Transverse colon (tissue), 4 donors: Measurements from ENCODE around the gene EME2.

Experiments used
- POLR2A ChIP-seq: fragments of 450-650 bp; IDR thresholded peaks from one replicate; pipeline ENCODE4 v1.6.1; 2016; ENCODE audit warnings: antibody characterized with exemption, mild to moderate bottlenecking, moderate library complexity
- POLR2AphosphoS5 ChIP-seq, 3 donors: sonication (generic); formaldehyde crosslinking; IDR thresholded peaks; one replicate each; pipeline ENCODE4 v1.6.1; 2016; ENCODE audit warnings: antibody characterized with exemption in 3 of 3
- TF ChIP-seq, protein P1 (sequence below), 5 experiments: fragments of 200-600 bp in 3 of 5; fragments of 450-650 bp in 2 of 5; sonication (generic) in 3 of 5; IDR thresholded peaks; 1 replicate in 2 of 5; 2 replicates in 3 of 5; pipeline ENCODE4 v1.5.1; 2016 to 2017; ENCODE audit warnings: antibody characterized with exemption in 5 of 5, inconsistent platforms in 3 of 5, mild to moderate bottlenecking in 2 of 5, moderate library complexity in 1 of 5

DNA sequence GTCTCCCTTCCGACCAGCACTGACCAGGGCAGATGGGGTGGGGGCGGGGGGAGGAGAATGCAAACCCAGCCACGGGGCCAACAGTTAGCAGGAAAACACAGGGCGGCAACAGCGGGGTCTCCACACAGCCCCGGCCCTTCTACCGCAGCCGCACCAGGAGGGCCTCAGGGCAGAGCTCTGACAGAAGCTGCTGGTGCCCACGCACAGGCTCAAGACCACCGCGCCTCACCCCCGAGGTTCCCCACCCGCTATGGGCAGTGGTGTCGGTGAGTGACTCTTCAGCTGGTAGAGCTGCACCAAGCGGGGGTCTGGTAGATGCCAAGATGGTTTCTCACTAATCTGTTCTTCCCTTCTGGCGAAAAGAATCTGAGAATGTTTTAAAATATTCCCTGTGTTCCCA, 37.9 kb downstream of the EME2 start:
- TF ChIP-seq POLR2AphosphoS5 (IDR thresholded peaks at IDR 0.05): no peak
- no peak for TF ChIP-seq POLR2A
- TF ChIP-seq, protein P1, sequence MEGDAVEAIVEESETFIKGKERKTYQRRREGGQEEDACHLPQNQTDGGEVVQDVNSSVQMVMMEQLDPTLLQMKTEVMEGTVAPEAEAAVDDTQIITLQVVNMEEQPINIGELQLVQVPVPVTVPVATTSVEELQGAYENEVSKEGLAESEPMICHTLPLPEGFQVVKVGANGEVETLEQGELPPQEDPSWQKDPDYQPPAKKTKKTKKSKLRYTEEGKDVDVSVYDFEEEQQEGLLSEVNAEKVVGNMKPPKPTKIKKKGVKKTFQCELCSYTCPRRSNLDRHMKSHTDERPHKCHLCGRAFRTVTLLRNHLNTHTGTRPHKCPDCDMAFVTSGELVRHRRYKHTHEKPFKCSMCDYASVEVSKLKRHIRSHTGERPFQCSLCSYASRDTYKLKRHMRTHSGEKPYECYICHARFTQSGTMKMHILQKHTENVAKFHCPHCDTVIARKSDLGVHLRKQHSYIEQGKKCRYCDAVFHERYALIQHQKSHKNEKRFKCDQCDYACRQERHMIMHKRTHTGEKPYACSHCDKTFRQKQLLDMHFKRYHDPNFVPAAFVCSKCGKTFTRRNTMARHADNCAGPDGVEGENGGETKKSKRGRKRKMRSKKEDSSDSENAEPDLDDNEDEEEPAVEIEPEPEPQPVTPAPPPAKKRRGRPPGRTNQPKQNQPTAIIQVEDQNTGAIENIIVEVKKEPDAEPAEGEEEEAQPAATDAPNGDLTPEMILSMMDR (IDR thresholded peaks at IDR 0.05): no peak
